Measurements from ENCODE around the gene KCNH1.

GRCh38 chr1:210944252-210944651, 189.7 kb downstream of the KCNH1 start:
- TF ChIP-seq CTCF (IDR thresholded peaks at IDR 0.05) = no peak
- no peak for TF ChIP-seq POLR2A (IDR thresholded peaks at IDR 0.05)

Data from lower leg skin (tissue), 3 donors.